ENCODE measurements around the gene CXCR3. TPM values are rescaled to one million over a fixed set of nuclear protein-coding genes. Genes with fewer than 3 reads are reported as not detected.
"Not testable (repeated sequence)": the region's sequence is repeated elsewhere in the genome, so short reads cannot be mapped to it uniquely, and the experiment has no call there.

CXCR3 gene
- total RNA-seq, 2 experiments from 2014 or later, result 19.5 to 22.0 TPM

DNA sequence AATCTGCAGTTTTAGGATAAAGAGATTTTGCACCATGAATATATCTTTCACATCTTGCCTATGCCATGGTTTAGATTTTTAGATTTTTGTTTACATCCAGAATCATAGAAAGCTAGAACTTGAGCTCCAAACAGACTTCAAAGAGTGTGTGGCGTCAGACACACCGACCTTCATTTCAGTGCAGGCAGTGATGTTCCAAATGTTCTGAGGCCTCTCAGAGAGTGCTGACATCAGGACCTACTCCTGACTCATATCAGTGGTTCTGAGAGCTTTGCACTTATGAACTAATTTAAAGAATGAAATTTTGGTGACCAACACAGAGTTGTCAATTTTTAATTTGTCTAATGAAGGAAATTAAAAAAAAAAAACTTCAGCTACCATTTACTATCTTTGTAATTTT lies 18.3 kb downstream of the CXCR3 start:
- intact Hi-C loops (cut with DNase I, micrococcal nuclease), result no loop called here
- CTCF ChIA-PET, result interaction anchor here (1.3 kb wide), 1 partner anchor 18 kb away, joined by 3 read pairs; no protein-coding TSS in a partner anchor
- Mint-ChIP-seq H3K27ac (no peak overlapping the region), H3K36me3 (ENCODE audit: low read depth) (peaks cover 80% of the 10 kb centered on the region), H3K4me1 (ENCODE audit: low read depth) (peaks cover 3% of the 10 kb centered on the region), H3K4me3 (no peak overlapping the region), H3K27me3 (no peaks in the 10 kb centered on the region), H3K9me3 (no peaks in the 10 kb centered on the region)
- Histone ChIP-seq H3K4me1 (ENCODE audit: insufficient read depth, low read length) (peaks cover 3% of the 10 kb centered on the region), H3K36me3 (ENCODE audit: insufficient read depth, low read length) (peaks cover 46% of the 10 kb centered on the region), H3K4me3 (ENCODE audit: low read length) (no peak overlapping the region), H3K27ac (ENCODE audit: low read depth in 1 of 2, low read length in 2 of 2) (no peak overlapping the region), H3K9me3 (ENCODE audit: control insufficient read depth in 1 of 2, insufficient read depth in 1 of 2, low read length in 2 of 2) (no peaks in the 10 kb centered on the region), H3K27me3 (ENCODE audit: control insufficient read depth in 1 of 2, insufficient read depth in 2 of 2, low read length in 2 of 2) (no peaks in the 10 kb centered on the region)
- DNase-seq (no peak), ATAC-seq (ENCODE audit: poor library complexity) (no peak)
- TF ChIP-seq, protein P1, sequence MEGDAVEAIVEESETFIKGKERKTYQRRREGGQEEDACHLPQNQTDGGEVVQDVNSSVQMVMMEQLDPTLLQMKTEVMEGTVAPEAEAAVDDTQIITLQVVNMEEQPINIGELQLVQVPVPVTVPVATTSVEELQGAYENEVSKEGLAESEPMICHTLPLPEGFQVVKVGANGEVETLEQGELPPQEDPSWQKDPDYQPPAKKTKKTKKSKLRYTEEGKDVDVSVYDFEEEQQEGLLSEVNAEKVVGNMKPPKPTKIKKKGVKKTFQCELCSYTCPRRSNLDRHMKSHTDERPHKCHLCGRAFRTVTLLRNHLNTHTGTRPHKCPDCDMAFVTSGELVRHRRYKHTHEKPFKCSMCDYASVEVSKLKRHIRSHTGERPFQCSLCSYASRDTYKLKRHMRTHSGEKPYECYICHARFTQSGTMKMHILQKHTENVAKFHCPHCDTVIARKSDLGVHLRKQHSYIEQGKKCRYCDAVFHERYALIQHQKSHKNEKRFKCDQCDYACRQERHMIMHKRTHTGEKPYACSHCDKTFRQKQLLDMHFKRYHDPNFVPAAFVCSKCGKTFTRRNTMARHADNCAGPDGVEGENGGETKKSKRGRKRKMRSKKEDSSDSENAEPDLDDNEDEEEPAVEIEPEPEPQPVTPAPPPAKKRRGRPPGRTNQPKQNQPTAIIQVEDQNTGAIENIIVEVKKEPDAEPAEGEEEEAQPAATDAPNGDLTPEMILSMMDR (IDR thresholded peaks at IDR 0.05), result no peak
- POLR2A ChIA-PET, result interaction anchor here (0.9 to 1.3 kb wide), 2 partner anchors 9 to 17 kb away, joined by 4 read pairs; no protein-coding TSS in a partner anchor

DNA sequence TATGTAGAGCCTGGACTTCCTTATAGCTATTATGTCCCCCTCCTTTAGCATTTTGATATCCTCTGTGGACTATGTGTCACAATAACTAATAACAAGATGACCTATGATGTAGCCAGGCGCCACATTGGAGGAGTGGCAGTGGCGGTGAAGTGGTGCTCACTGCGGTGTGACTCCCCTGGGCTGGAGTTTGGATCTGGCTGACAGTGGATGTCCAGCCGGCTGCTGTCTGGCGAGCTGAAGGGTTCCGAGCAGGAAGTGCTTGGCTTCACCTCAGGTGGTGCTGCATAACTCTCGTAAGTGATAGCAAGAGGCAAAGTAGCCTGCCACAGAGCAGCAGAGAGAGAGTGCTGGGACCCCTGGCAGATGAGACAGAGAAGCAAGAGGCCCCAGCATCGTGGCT lies 25.1 kb downstream of the CXCR3 start:
- POLR2A ChIA-PET; H3K27ac ChIP-seq (ENCODE audit: low read depth in 1 of 2, low read length in 2 of 2); H3K4me3 ChIP-seq (ENCODE audit: low read length); H3K27me3 ChIP-seq (ENCODE audit: control insufficient read depth in 1 of 2, insufficient read depth in 2 of 2, low read length in 2 of 2); ATAC-seq (ENCODE audit: poor library complexity); H3K9me3 ChIP-seq (ENCODE audit: control insufficient read depth in 1 of 2, insufficient read depth in 1 of 2, low read length in 2 of 2); H3K4me1 Mint-ChIP-seq (ENCODE audit: low read depth); H3K27ac Mint-ChIP-seq; CTCF ChIA-PET; DNase-seq; H3K4me1 ChIP-seq (ENCODE audit: insufficient read depth, low read length); intact Hi-C loops (cut with DNase I, micrococcal nuclease); H3K9me3 Mint-ChIP-seq; H3K4me3 Mint-ChIP-seq; H3K27me3 Mint-ChIP-seq: not testable (repeated sequence)
- peaks cover 14% of the 10 kb centered on the region for H3K36me3 ChIP-seq (ENCODE audit: insufficient read depth, low read length)
- H3K36me3 Mint-ChIP-seq (ENCODE audit: low read depth), result peaks cover 23% of the 10 kb centered on the region

DNA sequence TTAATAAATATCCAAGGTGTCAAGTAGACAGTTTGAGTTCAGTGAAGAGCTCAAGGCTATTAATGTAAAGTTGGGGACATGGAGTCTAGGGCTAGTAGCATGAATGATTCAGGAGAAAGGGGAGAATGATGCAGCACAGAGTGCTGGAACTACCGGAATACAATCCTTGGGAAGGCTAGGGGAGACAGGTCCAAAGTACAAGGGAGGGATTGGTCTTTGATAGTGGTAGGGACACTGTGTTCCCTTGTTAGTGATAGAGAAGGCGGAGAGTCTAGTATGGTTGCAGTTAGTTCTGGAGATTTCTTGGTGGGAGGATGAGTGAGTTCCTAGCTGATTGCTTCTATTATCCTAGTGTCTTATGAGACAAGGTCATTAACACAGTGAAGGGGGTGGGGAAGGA lies 31.4 kb downstream of the CXCR3 start:
- Histone ChIP-seq H3K27ac (ENCODE audit: low read depth in 1 of 2, low read length in 2 of 2) (no peak overlapping the region), H3K9me3 (ENCODE audit: control insufficient read depth in 1 of 2, insufficient read depth in 1 of 2, low read length in 2 of 2) (no peaks in the 10 kb centered on the region), H3K4me1 (ENCODE audit: insufficient read depth, low read length) (no peaks in the 10 kb centered on the region), H3K4me3 (ENCODE audit: low read length) (no peak overlapping the region), H3K36me3 (ENCODE audit: insufficient read depth, low read length) (no peaks in the 10 kb centered on the region), H3K27me3 (ENCODE audit: control insufficient read depth in 1 of 2, insufficient read depth in 2 of 2, low read length in 2 of 2) (no peaks in the 10 kb centered on the region)
- intact Hi-C loops (cut with DNase I, micrococcal nuclease), result loop anchor here in 1 of 2 experiments (5.0 kb wide), 1 partner anchor 65 kb away; no protein-coding TSS in a partner anchor
- TF ChIP-seq, protein P1 (IDR thresholded peaks at IDR 0.05), result no peak
- ATAC-seq (ENCODE audit: poor library complexity) (no peak), DNase-seq (no peak)
- H3K27ac Mint-ChIP-seq, result peak overlapping the region; percentile 60
- peaks cover 5% of the 10 kb centered on the region for H3K36me3 Mint-ChIP-seq (ENCODE audit: low read depth)
- H3K9me3 Mint-ChIP-seq, result no peaks in the 10 kb centered on the region
- no peaks in the 10 kb centered on the region for H3K27me3 Mint-ChIP-seq
- no peaks in the 10 kb centered on the region for H3K4me1 Mint-ChIP-seq (ENCODE audit: low read depth)
- CTCF ChIA-PET, result no interaction called here
- POLR2A ChIA-PET, result interaction anchor here (0.7 kb wide), 1 partner anchor 193 kb away, joined by 4 read pairs; no protein-coding TSS in a partner anchor
- H3K4me3 Mint-ChIP-seq, result no peak overlapping the region

DNA sequence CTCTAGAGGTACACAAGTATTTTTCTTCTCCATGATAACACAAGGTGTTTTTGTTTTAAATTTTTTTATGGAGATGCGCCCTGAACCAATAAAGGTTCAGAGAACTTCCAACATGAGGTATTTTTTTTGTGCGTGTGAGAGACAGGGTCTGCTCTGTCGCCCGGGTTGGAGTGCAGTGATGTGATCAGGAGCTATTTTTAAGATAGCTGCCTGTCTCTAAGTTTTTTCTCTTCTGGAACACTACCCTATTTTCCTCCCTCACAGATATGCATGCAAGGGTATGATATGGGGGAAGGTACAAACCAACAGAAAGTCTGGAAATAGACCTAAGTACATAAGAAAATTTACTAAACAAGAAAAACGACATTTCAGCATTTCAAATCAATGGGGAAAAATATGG lies 37.1 kb downstream of the CXCR3 start:
- Mint-ChIP-seq H3K9me3 (no peaks in the 10 kb centered on the region), H3K27ac (no peak overlapping the region), H3K4me1 (ENCODE audit: low read depth) (peaks cover 8% of the 10 kb centered on the region), H3K4me3 (no peak overlapping the region), H3K27me3 (no peaks in the 10 kb centered on the region), H3K36me3 (ENCODE audit: low read depth) (peaks cover 23% of the 10 kb centered on the region)
- CTCF ChIA-PET, result no interaction called here
- ATAC-seq (ENCODE audit: poor library complexity), result no peak
- Histone ChIP-seq H3K27ac (ENCODE audit: low read depth in 1 of 2, low read length in 2 of 2) (no peak overlapping the region), H3K4me3 (ENCODE audit: low read length) (no peak overlapping the region), H3K9me3 (ENCODE audit: control insufficient read depth in 1 of 2, insufficient read depth in 1 of 2, low read length in 2 of 2) (no peaks in the 10 kb centered on the region), H3K4me1 (ENCODE audit: insufficient read depth, low read length) (peaks cover 3% of the 10 kb centered on the region), H3K27me3 (ENCODE audit: control insufficient read depth in 1 of 2, insufficient read depth in 2 of 2, low read length in 2 of 2) (no peaks in the 10 kb centered on the region), H3K36me3 (ENCODE audit: insufficient read depth, low read length) (peaks cover 8% of the 10 kb centered on the region)
- POLR2A ChIA-PET, result no interaction called here
- no peak for DNase-seq
- TF ChIP-seq, protein P1 (IDR thresholded peaks at IDR 0.05), result no peak
- intact Hi-C loops (cut with DNase I, micrococcal nuclease), result no loop called here
